WTC11 (cell line): ENCODE measurements around the gene RIN3. TPM values are rescaled to one million over a fixed set of nuclear protein-coding genes. Genes with fewer than 3 reads are reported as not detected.

ENCODE experiments used
- ATAC-seq: fragments of 200-7000 bp; cut with Tn5 transposase; 2 replicates; pipeline ENCODE4 v1.10.0; 2021; ENCODE audit warnings: mild to moderate bottlenecking, moderate library complexity
- CTCF ChIA-PET: fragments of 300-600 bp; sonication (Branson Sonifier 250); formaldehyde crosslinking; loops from one replicate; lab custom pipeline; 2021; ENCODE audit warnings: antibody characterized with exemption; lab: Charles Lee
- POLR2A ChIA-PET: fragments of 350-600 bp; sonication (Branson Sonifier 250); formaldehyde crosslinking; loops from one replicate; lab custom pipeline; 2021; ENCODE audit warnings: antibody characterized with exemption; lab: Charles Lee
- DNase-seq: peaks from one replicate; pipeline ENCODE4 v3.0.0; 2021; ENCODE audit warnings: low spot score
- H3K27ac Mint-ChIP-seq: 2 replicates; pipeline ENCODE4 v1.8.0; 2021; ENCODE audit warnings: mixed read lengths
- H3K27me3 Mint-ChIP-seq: 2 replicates; pipeline ENCODE4 v1.8.0; 2021; ENCODE audit warnings: low read depth, mild to moderate bottlenecking, moderate library complexity, mixed read lengths
- H3K36me3 Mint-ChIP-seq: 2 replicates; pipeline ENCODE4 v1.8.0; 2021; ENCODE audit warnings: mixed read lengths
- H3K4me1 Mint-ChIP-seq: 2 replicates; pipeline ENCODE4 v1.8.0; 2022; ENCODE audit warnings: mixed read lengths
- H3K4me3 Mint-ChIP-seq: 2 replicates; pipeline ENCODE4 v1.8.0; 2021; ENCODE audit warnings: mild to moderate bottlenecking, moderate library complexity, mixed read lengths
- H3K9me3 Mint-ChIP-seq: 2 replicates; pipeline ENCODE4 v1.8.0; 2021; ENCODE audit warnings: mixed read lengths
- AFF4 ChIP-seq: sonication (generic); formaldehyde crosslinking; IDR thresholded peaks from 2 replicates; pipeline ENCODE4 v1.8.1; 2023; ENCODE audit warnings: mild to moderate bottlenecking, missing genetic modification reagents, borderline replicate concordance
- CDX4 ChIP-seq: fragments of 250-450 bp; sonication (Bioruptor Pico); IDR thresholded peaks from 2 replicates; pipeline ENCODE4 v1.9.0; 2021; ENCODE audit warnings: moderate library complexity, mild to moderate bottlenecking, inconsistent platforms, borderline replicate concordance
- ELF4 ChIP-seq: sonication (generic); formaldehyde crosslinking; IDR thresholded peaks from 2 replicates; pipeline ENCODE4 v1.8.1; 2022; ENCODE audit warnings: low read depth, mild to moderate bottlenecking, moderate library complexity, missing genetic modification reagents
- ESRRA ChIP-seq: sonication (generic); formaldehyde crosslinking; IDR thresholded peaks from 2 replicates; pipeline ENCODE4 v1.8.1; 2022; ENCODE audit warnings: mild to moderate bottlenecking, missing genetic modification reagents, borderline replicate concordance
- FOXP1 ChIP-seq: sonication (generic); formaldehyde crosslinking; IDR thresholded peaks from 2 replicates; pipeline ENCODE4 v1.8.0; 2022; ENCODE audit warnings: missing genetic modification reagents, mild to moderate bottlenecking, moderate library complexity, borderline replicate concordance
- GRHL2 ChIP-seq: fragments of 250-450 bp; sonication (Bioruptor Pico); IDR thresholded peaks from 2 replicates; pipeline ENCODE4 v1.8.0; 2022; ENCODE audit warnings: mild to moderate bottlenecking, moderate library complexity; ENCODE audit not compliant: insufficient replicate concordance, severe bottlenecking
- IRF2 ChIP-seq: sonication (generic); formaldehyde crosslinking; IDR thresholded peaks from 2 replicates; pipeline ENCODE4 v1.8.0; 2022; ENCODE audit warnings: low read depth, missing genetic modification reagents, borderline replicate concordance
- MXD4 ChIP-seq: fragments of 250-450 bp; sonication (Bioruptor Pico); IDR thresholded peaks from 2 replicates; pipeline ENCODE4 v1.8.0; 2021; ENCODE audit warnings: mild to moderate bottlenecking, moderate library complexity, borderline replicate concordance
- NFATC4 ChIP-seq: fragments of 250-450 bp; sonication (Bioruptor Pico); IDR thresholded peaks from 2 replicates; pipeline ENCODE4 v1.9.0; 2021; ENCODE audit warnings: mild to moderate bottlenecking
- NFE2L1 ChIP-seq: sonication (generic); formaldehyde crosslinking; IDR thresholded peaks from 2 replicates; pipeline ENCODE4 v1.8.1; 2023; ENCODE audit warnings: missing genetic modification reagents
- PRDM15 ChIP-seq: sonication (generic); formaldehyde crosslinking; IDR thresholded peaks from 2 replicates; pipeline ENCODE4 v1.8.0; 2022; ENCODE audit warnings: missing genetic modification reagents
- PRRX2 ChIP-seq: fragments of 250-450 bp; sonication (Bioruptor Pico); IDR thresholded peaks from 2 replicates; pipeline ENCODE4 v1.8.0; 2021; ENCODE audit warnings: mild to moderate bottlenecking
- TEAD4 ChIP-seq: sonication (generic); formaldehyde crosslinking; IDR thresholded peaks from 2 replicates; pipeline ENCODE4 v1.8.0; 2022; ENCODE audit warnings: mild to moderate bottlenecking, missing genetic modification reagents
- USF1 ChIP-seq: sonication (generic); formaldehyde crosslinking; IDR thresholded peaks from 2 replicates; pipeline ENCODE4 v1.8.0; 2022; ENCODE audit warnings: mild to moderate bottlenecking, missing genetic modification reagents
- ZNF317 ChIP-seq: sonication (generic); formaldehyde crosslinking; IDR thresholded peaks from 2 replicates; pipeline ENCODE4 v1.8.1; 2023; ENCODE audit warnings: low read depth, mild to moderate bottlenecking, moderate library complexity, missing genetic modification reagents, borderline replicate concordance
- ZNF396 ChIP-seq: fragments of 250-450 bp; sonication (Bioruptor Pico); IDR thresholded peaks from 2 replicates; pipeline ENCODE4 v1.8.0; 2021; ENCODE audit warnings: mild to moderate bottlenecking, moderate library complexity, borderline replicate concordance
- ZNF425 ChIP-seq: fragments of 250-450 bp; sonication (Bioruptor Pico); conservative IDR thresholded peaks from 2 replicates; pipeline ENCODE4 v1.9.0; 2021; ENCODE audit warnings: mild to moderate bottlenecking
- ZNF532 ChIP-seq: fragments of 250-450 bp; sonication (Bioruptor Pico); IDR thresholded peaks from 2 replicates; pipeline ENCODE4 v1.9.0; 2021; ENCODE audit warnings: mild to moderate bottlenecking, borderline replicate concordance
- total RNA-seq: library from RNA; stranded (reverse); gene quantifications from 3 replicates; pipeline ENCODE4 v1.2.3, GENCODE V29; 2021

RIN3 gene
- total RNA-seq, 1 experiment from 2014 or later, result 3.3 TPM

- H3K27me3 Mint-ChIP-seq, result no peaks in the 10 kb centered on the region; the same call in 1 of the 2 replicates
- H3K9me3 Mint-ChIP-seq, result no peaks in the 10 kb centered on the region
- ChIA-PET POLR2A (interaction anchor here (1.0 kb wide), 1 partner anchor 22 kb away, joined by 3 read pairs; no protein-coding TSS in a partner anchor), CTCF (interaction anchor here (1.3 kb wide), 1 partner anchor 21 kb away, joined by 3 read pairs; no protein-coding TSS in a partner anchor)
- H3K4me3 Mint-ChIP-seq, result no peak overlapping the region
- peaks cover 11% of the 10 kb centered on the region for H3K4me1 Mint-ChIP-seq
- H3K36me3 Mint-ChIP-seq, result no peaks in the 10 kb centered on the region
- DNase-seq, result no peak
- TF ChIP-seq USF1 (CRISPR knock-in tag) (no peak), ZNF396 (CRISPR knock-in tag) (no peak), NFE2L1 (CRISPR knock-in tag) (no peak), FOXP1 (CRISPR knock-in tag) (no peak), MXD4 (CRISPR knock-in tag) (no peak), CDX4 (CRISPR knock-in tag) (no peak), PRDM15 (CRISPR knock-in tag) (no peak), NFATC4 (no peak), ESRRA (CRISPR knock-in tag) (no peak), IRF2 (CRISPR knock-in tag) (no peak), ELF4 (CRISPR knock-in tag) (no peak)
- TF ChIP-seq, all 79 proteins: peak for 0
- no peak for ATAC-seq
- no peak overlapping the region for H3K27ac Mint-ChIP-seq
Observed at GRCh38 chr14:92490239-92490959, 23.2 kb upstream of the RIN3 start.

GRCh38 chr14:92491782-92492181, 21.8 kb upstream of the RIN3 start:
- CTCF ChIA-PET, result no interaction called here
- peaks cover 11% of the 10 kb centered on the region for H3K4me1 Mint-ChIP-seq
- ATAC-seq, result no peak
- H3K4me3 Mint-ChIP-seq, result no peak overlapping the region
- DNase-seq, result no peak
- POLR2A ChIA-PET, result no interaction called here
- H3K36me3 Mint-ChIP-seq, result no peaks in the 10 kb centered on the region
- no peak overlapping the region for H3K27ac Mint-ChIP-seq
- no peaks in the 10 kb centered on the region for H3K9me3 Mint-ChIP-seq
- H3K27me3 Mint-ChIP-seq, result no peaks in the 10 kb centered on the region; the same call in 1 of the 2 replicates
- TF ChIP-seq AFF4 (CRISPR knock-in tag) (no peak), PRRX2 (CRISPR knock-in tag) (no peak), ZNF317 (CRISPR knock-in tag) (no peak), GRHL2 (no peak), ZNF425 (CRISPR knock-in tag) (no peak), TEAD4 (CRISPR knock-in tag) (no peak), ZNF532 (CRISPR knock-in tag) (no peak)
